HG03432 (cell line): Measurements from ENCODE around the gene ASB2.

Experiments
- ATAC-seq: cut with Tn5 transposase; IDR thresholded peaks from one replicate; pipeline ENCODE4 v1.9.1; 2021; ENCODE audit warnings: mild to moderate bottlenecking, moderate library complexity; ENCODE audit not compliant: unreplicated experiment

ASB2 gene

GRCh38 chr14:93930296-93930988 lies 45.9 kb downstream of the ASB2 start:
- ATAC-seq, result no peak

- no peak for ATAC-seq
These were observed 46.7 kb downstream of the ASB2 start for GRCh38 chr14:93929657-93930056.

GRCh38 chr14:93929048-93929535 lies 47.3 kb downstream of the ASB2 start:
- ATAC-seq, result no peak

- no peak for ATAC-seq
These were observed 48.0 kb downstream of the ASB2 start for GRCh38 chr14:93928184-93929047.

- no peak for ATAC-seq
These were observed 48.6 kb downstream of the ASB2 start for GRCh38 chr14:93927800-93928145.

GRCh38 chr14:93926873-93927799 lies 49.2 kb downstream of the ASB2 start, which contains the start of gene FAM181A:
Gene FAM181A, plus strand, starts transcription at chr14:93927344. Its CDS starts 942 bp downstream, at chr14:93928286.
- no peak for ATAC-seq

- ATAC-seq, result no peak
These were observed 50.0 kb downstream of the ASB2 start for GRCh38 chr14:93926245-93926872.

- no peak for ATAC-seq
These were observed 50.9 kb downstream of the ASB2 start for GRCh38 chr14:93925374-93925895.

GRCh38 chr14:93924592-93925355 lies 51.6 kb downstream of the ASB2 start:
- no peak for ATAC-seq

GRCh38 chr14:93923626-93924025 lies 52.7 kb downstream of the ASB2 start:
- no peak for ATAC-seq

- ATAC-seq, result no peak
These were observed 55.2 kb downstream of the ASB2 start for GRCh38 chr14:93921001-93921806.

GRCh38 chr14:93917141-93917540 lies 59.2 kb downstream of the ASB2 start:
- no peak for ATAC-seq

- ATAC-seq, result no peak
These were observed 59.9 kb downstream of the ASB2 start for GRCh38 chr14:93916498-93916897.

GRCh38 chr14:93915800-93916199 lies 60.6 kb downstream of the ASB2 start:
- no peak for ATAC-seq

GRCh38 chr14:93915070-93915705 lies 61.2 kb downstream of the ASB2 start:
- ATAC-seq, result no peak

- no peak for ATAC-seq
These were observed 62.1 kb downstream of the ASB2 start for GRCh38 chr14:93914278-93914677.

- ATAC-seq, result no peak
These were observed 63.6 kb downstream of the ASB2 start for GRCh38 chr14:93912782-93913181.

- ATAC-seq, result no peak
These were observed 64.3 kb downstream of the ASB2 start for GRCh38 chr14:93911975-93912615.
